ENCODE measurements around the gene PET100.

PET100 gene

GRCh38 chr19:7635670-7636069 lies 6.1 kb downstream of the PET100 start:
- TF ChIP-seq CTCF (conservative IDR thresholded peaks at IDR 0.05; ENCODE audit: control insufficient read depth, insufficient read depth, low read depth, low read length) = no peak
- DNase-seq (ENCODE audit: low read depth) = no peak
- H3K4me3 ChIP-seq (ENCODE audit: control insufficient read depth, low read depth, low read length) = no peak overlapping the region

GRCh38 chr19:7636317-7636690 lies 6.7 kb downstream of the PET100 start:
- DNase-seq (ENCODE audit: low read depth) = no peak
- H3K4me3 ChIP-seq (ENCODE audit: control insufficient read depth, low read depth, low read length) = no peak overlapping the region
- no peak for TF ChIP-seq CTCF (conservative IDR thresholded peaks at IDR 0.05; ENCODE audit: control insufficient read depth, insufficient read depth, low read depth, low read length)

- DNase-seq (ENCODE audit: low read depth) = no peak
- H3K4me3 ChIP-seq (ENCODE audit: control insufficient read depth, low read depth, low read length) = peak within 1 kb of the TSS; percentile 19
- no peak for TF ChIP-seq CTCF (conservative IDR thresholded peaks at IDR 0.05; ENCODE audit: control insufficient read depth, insufficient read depth, low read depth, low read length)
Measured at GRCh38 chr19:7636691-7637373, 7.2 kb downstream of the PET100 start, which contains the start of gene STXBP2. Gene STXBP2, plus strand, starts transcription at chr19:7637110. Its CDS starts 40 bp downstream, at chr19:7637150.

- no peak for TF ChIP-seq CTCF (conservative IDR thresholded peaks at IDR 0.05; ENCODE audit: control insufficient read depth, insufficient read depth, low read depth, low read length)
- no peak for DNase-seq (ENCODE audit: low read depth)
- peak overlapping the region; percentile 19 for H3K4me3 ChIP-seq (ENCODE audit: control insufficient read depth, low read depth, low read length)
Measured at GRCh38 chr19:7637374-7638256, 8.0 kb downstream of the PET100 start.

- H3K4me3 ChIP-seq (ENCODE audit: control insufficient read depth, low read depth, low read length) = no peak overlapping the region
- TF ChIP-seq CTCF (conservative IDR thresholded peaks at IDR 0.05; ENCODE audit: control insufficient read depth, insufficient read depth, low read depth, low read length) = no peak
- no peak for DNase-seq (ENCODE audit: low read depth)
Measured at GRCh38 chr19:7638802-7639465, 9.3 kb downstream of the PET100 start.

GRCh38 chr19:7639863-7640348 lies 10.3 kb downstream of the PET100 start:
- no peak overlapping the region for H3K4me3 ChIP-seq (ENCODE audit: control insufficient read depth, low read depth, low read length)
- DNase-seq (ENCODE audit: low read depth) = no peak
- no peak for TF ChIP-seq CTCF (conservative IDR thresholded peaks at IDR 0.05; ENCODE audit: control insufficient read depth, insufficient read depth, low read depth, low read length)

All from fibroblast of mammary gland (primary cell).